HFF-Myc (cell line): Measurements from ENCODE around the gene ZNF550.

ENCODE experiments used
- DNase-seq: peaks from one replicate; pipeline ENCODE4 v3.0.0-alpha.2; 2011; ENCODE audit warnings: low read depth; ENCODE audit errors: extremely low read depth
- H3K4me3 ChIP-seq: replicated peaks from 2 replicates; pipeline ENCODE4 v1.5.1; 2011; ENCODE audit warnings: low read depth, mild to moderate bottlenecking, control low read depth, low read length
- CTCF ChIP-seq: IDR thresholded peaks from 2 replicates; pipeline ENCODE4 v1.5.1; 2012; ENCODE audit warnings: mild to moderate bottlenecking, low read depth, low read length, control low read depth; ENCODE audit errors: missing control alignments

Gene ZNF550

GRCh38 chr19:57559404-57560025, at the start of gene ZNF550:
TSS of gene ZNF550 (minus strand) at chr19:57559863. CDS start at chr19:57559682, 181 bp downstream.
- H3K4me3 ChIP-seq: peak within 1 kb of the TSS; percentile 69
- no peak for TF ChIP-seq CTCF
- DNase-seq: peak; percentile 55

- no peak for TF ChIP-seq CTCF
- no peak overlapping the region for H3K4me3 ChIP-seq
- no peak for DNase-seq
Observed at GRCh38 chr19:57606931-57607330, 47.3 kb upstream of the ZNF550 start.

DNA sequence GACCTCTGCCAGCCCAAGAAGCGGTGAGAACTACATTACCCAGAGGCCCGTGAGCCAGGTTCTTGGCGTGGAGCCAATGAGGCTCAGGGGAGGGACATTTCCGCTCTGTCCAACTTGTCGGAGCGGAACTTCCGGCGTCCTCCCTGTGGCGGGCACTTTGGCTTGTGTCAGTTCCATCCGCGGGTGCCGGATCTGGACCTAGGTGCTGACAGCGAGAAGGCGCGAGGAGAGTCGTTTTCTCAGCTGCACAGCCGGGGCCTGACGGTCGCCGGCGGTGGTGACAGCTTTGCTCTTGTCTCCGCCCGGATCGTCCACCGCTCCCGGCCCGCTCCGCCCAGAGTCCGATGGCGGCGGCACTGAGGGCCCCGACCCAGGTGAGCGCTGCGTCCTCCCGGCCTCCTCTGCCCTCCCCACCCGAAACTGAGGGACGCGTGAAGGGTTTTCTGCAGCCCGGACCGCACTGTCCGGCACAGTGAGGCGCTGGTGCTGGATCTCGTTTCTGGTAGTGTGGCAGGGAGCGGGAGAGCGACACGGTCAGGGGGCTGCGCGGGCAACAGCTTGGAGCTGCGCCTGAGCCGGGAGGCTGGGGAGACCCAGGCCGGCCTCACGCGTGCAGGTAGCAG, 40.2 kb upstream of the ZNF550 start, which contains the start of gene ZNF530:
Gene ZNF530 (plus strand): TSS at position 125 of the 623 bp plus-strand sequence. CDS start 4,461 bp downstream, outside the sequence.
- no peak for TF ChIP-seq CTCF
- DNase-seq: peak; percentile 81
- peak within 1 kb of the TSS; percentile 77 for H3K4me3 ChIP-seq

DNA sequence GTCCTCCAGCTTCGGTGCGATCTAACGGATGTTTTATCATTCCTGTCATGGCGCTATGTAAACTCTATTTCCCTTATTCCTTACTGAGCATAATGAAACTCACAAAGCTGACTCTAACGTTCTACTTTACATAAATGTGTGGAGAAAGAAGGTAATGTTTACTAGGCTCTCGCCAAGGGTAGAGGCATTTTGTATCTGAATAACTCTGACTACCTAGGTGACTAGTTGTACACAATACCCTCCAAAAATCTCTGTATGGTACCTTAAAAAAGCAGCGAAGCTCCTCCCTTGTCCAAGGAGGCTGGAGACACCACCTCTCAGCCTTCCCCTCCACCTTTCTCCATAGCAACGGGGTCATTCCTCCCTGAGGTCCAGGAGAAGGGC, 39.7 kb upstream of the ZNF550 start:
- no peak for TF ChIP-seq CTCF
- no peak for DNase-seq
- peak overlapping the region; percentile 77 for H3K4me3 ChIP-seq

DNA sequence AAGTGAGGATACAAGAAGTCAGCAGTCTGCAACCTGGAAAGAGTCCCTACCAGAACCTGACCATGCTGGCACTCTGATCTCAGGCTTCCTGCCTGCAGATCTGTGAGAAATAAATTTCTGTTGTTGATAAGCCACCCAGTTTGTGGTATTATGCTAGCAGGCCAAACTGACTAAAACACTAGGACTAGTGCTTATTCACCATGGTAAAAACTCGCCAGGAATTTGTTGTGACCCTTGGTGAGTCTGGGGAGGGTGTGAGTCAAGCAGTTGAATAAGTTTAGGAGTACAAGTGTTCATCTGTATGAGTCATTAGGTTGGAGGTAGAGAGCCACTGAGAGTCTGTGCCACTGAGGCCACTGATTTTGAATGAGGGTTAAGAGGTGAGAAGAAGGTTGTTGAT, 27.9 kb upstream of the ZNF550 start:
- no peak for TF ChIP-seq CTCF
- DNase-seq: no peak
- no peak overlapping the region for H3K4me3 ChIP-seq

GRCh38 chr19:57583521-57584416, 24.1 kb upstream of the ZNF550 start, which contains the start of gene ZIK1:
TSS of gene ZIK1 (plus strand) at chr19:57584145. CDS start at chr19:57584357, 212 bp downstream.
- DNase-seq: peak; percentile 49
- TF ChIP-seq CTCF: no peak
- H3K4me3 ChIP-seq: peak within 1 kb of the TSS; percentile 51
